Measurements from ENCODE around the gene BTNL3. TPM values are rescaled to one million over a fixed set of nuclear protein-coding genes. Genes with fewer than 3 reads are reported as not detected.
A peak's percentile ranks its signal among the peaks of the same experiment; 100 is the strongest.

BTNL3 gene
- 1 to 10 TPM in 1 of 2 donors, not detected in 1; 4.1 TPM for total RNA-seq
- polyA plus RNA-seq (ENCODE audit: insufficient read depth, low read depth, low replicate concordance) = not detected
- long read RNA-seq, donor 1 = 0 reads
- long read RNA-seq, donor 2 = 0 reads

- TF ChIP-seq POLR2A (IDR thresholded peaks at IDR 0.05) (no peak), CTCF (IDR thresholded peaks at IDR 0.05) (no peak)
- H3K27me3 ChIP-seq = no peaks in the 10 kb centered on the region
These were observed at the start of gene BTNL3 for GRCh38 chr5:180988592-180988991. TSS of gene BTNL3 (plus strand) at chr5:180988846. CDS start at chr5:180989029, 183 bp downstream.

GRCh38 chr5:180950291-180950949, 38.2 kb upstream of the BTNL3 start:
- Histone ChIP-seq H3K4me3 (no peak overlapping the region), H3K36me3 (ENCODE audit: low read depth, missing control alignments) (no peaks in the 10 kb centered on the region), H3K27me3 (no peaks in the 10 kb centered on the region), H3K27ac (no peak overlapping the region), H3K4me1 (no peaks in the 10 kb centered on the region), H3K9me3 (no peaks in the 10 kb centered on the region)
- DNase-seq = no peak
- TF ChIP-seq CTCF (IDR thresholded peaks at IDR 0.05) = no peak
- no peak for TF ChIP-seq POLR2A (IDR thresholded peaks at IDR 0.05)
- intact Hi-C loops (cut with DNase I; ENCODE audit: low total_unique reads) = no loop called here
- 92 to 94% methylated on average over 6 of the region's 6 CpGs for WGBS, 2 donors

More at GRCh38 chr5:180988592-180988991, at the start of gene BTNL3:
- 69 to 77% methylated on average over 5 of the region's 5 CpGs for WGBS, 2 donors
- H3K4me1 ChIP-seq = no peaks in the 10 kb centered on the region
- no peaks in the 10 kb centered on the region for H3K36me3 ChIP-seq (ENCODE audit: low read depth, missing control alignments)
- no peaks in the 10 kb centered on the region for H3K9me3 ChIP-seq
- no peak within 1 kb of the TSS for H3K27ac ChIP-seq
- no peak for DNase-seq
- no peak within 1 kb of the TSS for H3K4me3 ChIP-seq
- intact Hi-C loops (cut with DNase I; ENCODE audit: low total_unique reads) = no loop called here

- TF ChIP-seq POLR2A (IDR thresholded peaks at IDR 0.05) (no peak), CTCF (IDR thresholded peaks at IDR 0.05) (no peak)
- Histone ChIP-seq H3K27ac (no peak overlapping the region), H3K9me3 (no peaks in the 10 kb centered on the region), H3K27me3 (no peaks in the 10 kb centered on the region), H3K36me3 (ENCODE audit: low read depth, missing control alignments) (no peaks in the 10 kb centered on the region), H3K4me1 (no peaks in the 10 kb centered on the region), H3K4me3 (no peak overlapping the region)
- intact Hi-C loops (cut with DNase I; ENCODE audit: low total_unique reads) = no loop called here
- no peak for DNase-seq
- 74 to 91% methylated on average over 3 to 5 of the region's 5 CpGs for WGBS, 2 donors
These were observed 29.0 kb upstream of the BTNL3 start for GRCh38 chr5:180959661-180960060.

DNA sequence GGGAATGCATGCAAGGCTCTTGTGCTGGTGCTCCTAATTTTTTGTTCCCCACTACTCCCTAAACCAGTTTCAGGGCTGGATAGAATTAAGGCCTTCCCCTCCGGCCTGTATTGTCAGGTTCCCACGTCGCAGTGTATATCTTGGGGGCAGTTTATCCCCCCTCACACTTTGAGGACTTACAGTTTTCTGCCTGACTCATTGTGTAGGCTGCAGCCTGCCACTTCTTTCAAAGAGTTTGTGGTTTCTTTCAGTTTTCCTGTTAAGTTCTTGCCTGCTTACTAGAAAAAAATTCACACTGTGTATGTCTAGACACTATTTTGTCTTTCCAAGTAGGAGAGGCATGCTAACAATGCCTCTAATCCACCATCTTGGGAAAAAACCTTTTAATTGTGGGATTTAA, 28.4 kb upstream of the BTNL3 start:
- no peak for DNase-seq
- no peak overlapping the region for H3K27ac ChIP-seq
- TF ChIP-seq POLR2A (IDR thresholded peaks at IDR 0.05) (no peak), CTCF (IDR thresholded peaks at IDR 0.05) (no peak)
- 79 to 83% methylated on average over 3 of the region's 3 CpGs for WGBS, 2 donors
- H3K9me3 ChIP-seq = no peaks in the 10 kb centered on the region
- H3K4me3 ChIP-seq = no peak overlapping the region
- no peaks in the 10 kb centered on the region for H3K27me3 ChIP-seq
- no peaks in the 10 kb centered on the region for H3K4me1 ChIP-seq
- H3K36me3 ChIP-seq (ENCODE audit: low read depth, missing control alignments) = no peaks in the 10 kb centered on the region
- intact Hi-C loops (cut with DNase I; ENCODE audit: low total_unique reads) = no loop called here

GRCh38 chr5:180969406-180969805, 19.2 kb upstream of the BTNL3 start:
- Histone ChIP-seq H3K4me3 (peak overlapping the region; percentile 20 to 46), H3K9me3 (no peaks in the 10 kb centered on the region), H3K27me3 (no peaks in the 10 kb centered on the region), H3K4me1 (no peaks in the 10 kb centered on the region), H3K36me3 (ENCODE audit: low read depth, missing control alignments) (no peaks in the 10 kb centered on the region), H3K27ac (no peak overlapping the region)
- no peak for DNase-seq
- WGBS, 2 donors = 67 to 73% methylated on average over 1 to 8 of the region's 23 CpGs
- intact Hi-C loops (cut with DNase I; ENCODE audit: low total_unique reads) = no loop called here
- no peak for TF ChIP-seq POLR2A (IDR thresholded peaks at IDR 0.05)

Data from testis (tissue), 5 donors.